GM10266 (cell line): ENCODE results near the gene ARRDC3.

Experiments
- DNase-seq: peaks from one replicate; pipeline ENCODE4 v3.0.0; 2012; ENCODE audit errors: extremely low spot score
- TF ChIP-seq, protein P1 (sequence below): IDR thresholded peaks from 2 replicates; pipeline ENCODE4 v1.5.1; 2012; ENCODE audit warnings: mild to moderate bottlenecking, low read depth; ENCODE audit not compliant: control insufficient read depth, insufficient read depth; ENCODE audit errors: missing control alignments

The ARRDC3 gene

GRCh38 chr5:91419136-91419535, 36.0 kb upstream of the ARRDC3 start:
- no peak for DNase-seq
- TF ChIP-seq, protein P1, sequence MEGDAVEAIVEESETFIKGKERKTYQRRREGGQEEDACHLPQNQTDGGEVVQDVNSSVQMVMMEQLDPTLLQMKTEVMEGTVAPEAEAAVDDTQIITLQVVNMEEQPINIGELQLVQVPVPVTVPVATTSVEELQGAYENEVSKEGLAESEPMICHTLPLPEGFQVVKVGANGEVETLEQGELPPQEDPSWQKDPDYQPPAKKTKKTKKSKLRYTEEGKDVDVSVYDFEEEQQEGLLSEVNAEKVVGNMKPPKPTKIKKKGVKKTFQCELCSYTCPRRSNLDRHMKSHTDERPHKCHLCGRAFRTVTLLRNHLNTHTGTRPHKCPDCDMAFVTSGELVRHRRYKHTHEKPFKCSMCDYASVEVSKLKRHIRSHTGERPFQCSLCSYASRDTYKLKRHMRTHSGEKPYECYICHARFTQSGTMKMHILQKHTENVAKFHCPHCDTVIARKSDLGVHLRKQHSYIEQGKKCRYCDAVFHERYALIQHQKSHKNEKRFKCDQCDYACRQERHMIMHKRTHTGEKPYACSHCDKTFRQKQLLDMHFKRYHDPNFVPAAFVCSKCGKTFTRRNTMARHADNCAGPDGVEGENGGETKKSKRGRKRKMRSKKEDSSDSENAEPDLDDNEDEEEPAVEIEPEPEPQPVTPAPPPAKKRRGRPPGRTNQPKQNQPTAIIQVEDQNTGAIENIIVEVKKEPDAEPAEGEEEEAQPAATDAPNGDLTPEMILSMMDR = no peak

GRCh38 chr5:91418158-91418557, 35.0 kb upstream of the ARRDC3 start:
- TF ChIP-seq, protein P1 = no peak
- DNase-seq = no peak

DNA sequence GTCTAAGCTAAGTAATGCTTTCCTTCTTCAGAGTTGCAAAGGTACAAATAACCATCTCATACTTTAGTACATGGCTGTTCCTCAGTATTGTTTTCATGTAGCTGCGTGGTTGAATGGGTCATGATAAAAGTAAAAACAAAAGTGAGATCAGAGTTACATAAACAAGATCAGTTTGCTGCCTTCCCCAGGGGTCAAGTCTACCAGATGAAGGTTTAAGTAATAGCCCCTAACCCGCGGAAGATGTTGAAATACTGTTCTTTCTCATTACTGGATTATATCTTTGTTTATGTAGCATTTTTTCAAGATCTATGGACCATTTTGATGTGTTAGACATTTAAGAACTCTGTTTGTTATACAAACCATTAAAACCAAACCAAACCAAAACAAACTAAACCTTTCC, 34.1 kb upstream of the ARRDC3 start:
- TF ChIP-seq, protein P1 = no peak
- no peak for DNase-seq

- no peak for DNase-seq
These were observed 33.4 kb upstream of the ARRDC3 start for GRCh38 chr5:91416491-91416890.

GRCh38 chr5:91409304-91409703, 26.2 kb upstream of the ARRDC3 start:
- TF ChIP-seq, protein P1 = no peak
- DNase-seq = no peak

More at GRCh38 chr5:91416491-91416890, 33.4 kb upstream of the ARRDC3 start:
- TF ChIP-seq, protein P1 = no peak

DNA sequence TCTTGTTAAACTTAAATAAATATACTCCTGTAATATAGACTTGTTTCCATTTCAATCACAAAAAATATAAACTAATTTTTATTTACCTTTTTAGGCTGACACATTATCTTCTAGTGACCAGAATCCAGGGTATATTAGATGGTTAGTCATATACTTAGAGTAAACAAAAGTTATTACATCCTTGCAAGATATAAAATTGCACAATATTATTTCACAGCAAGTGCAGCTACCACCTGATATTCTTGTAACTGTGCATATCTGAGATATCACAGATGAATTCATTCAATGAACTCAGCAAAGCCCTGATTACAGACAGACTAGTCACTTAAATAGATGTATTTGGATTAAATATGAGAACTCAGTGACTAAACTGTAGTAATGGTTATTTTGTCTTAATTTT, 25.6 kb upstream of the ARRDC3 start:
- TF ChIP-seq, protein P1 = no peak
- no peak for DNase-seq

DNA sequence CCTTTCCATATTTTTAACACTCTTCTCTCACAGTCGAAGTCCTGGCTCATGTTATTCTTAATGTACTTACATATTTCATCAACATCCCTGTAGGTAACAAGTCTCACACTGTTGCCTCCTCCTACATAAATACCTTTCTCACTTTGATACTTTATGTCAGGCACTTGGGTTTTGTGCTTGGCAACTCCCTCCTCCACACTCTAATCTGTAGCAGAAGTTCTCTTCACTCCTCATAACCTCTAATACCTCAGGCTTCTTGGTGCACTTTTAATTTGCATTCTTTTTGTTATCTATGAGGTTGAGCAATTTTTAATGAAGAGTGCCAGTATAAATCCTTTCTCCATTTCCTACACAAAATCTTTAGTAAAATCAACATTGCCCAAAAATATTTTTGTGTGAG, 24.1 kb upstream of the ARRDC3 start:
- TF ChIP-seq, protein P1 = no peak
- DNase-seq = no peak
